Measurements from ENCODE around the gene TCF4.

The TCF4 gene

GRCh38 chr18:55466789-55467188 lies 121.2 kb downstream of the TCF4 start:
- no peaks in the 10 kb centered on the region for H3K36me3 Mint-ChIP-seq
- H3K4me3 Mint-ChIP-seq = no peak overlapping the region
- H3K4me1 Mint-ChIP-seq (ENCODE audit: low read depth) = no peaks in the 10 kb centered on the region
- no peaks in the 10 kb centered on the region for H3K9me3 Mint-ChIP-seq (ENCODE audit: low read depth)
- H3K27ac Mint-ChIP-seq = no peak overlapping the region
- H3K27me3 Mint-ChIP-seq = peaks cover 3% of the 10 kb centered on the region

GRCh38 chr18:55465313-55465712 lies 122.7 kb downstream of the TCF4 start:
- peaks cover 3% of the 10 kb centered on the region for H3K27me3 Mint-ChIP-seq
- H3K9me3 Mint-ChIP-seq (ENCODE audit: low read depth) = no peaks in the 10 kb centered on the region
- H3K4me3 Mint-ChIP-seq = no peak overlapping the region
- no peaks in the 10 kb centered on the region for H3K4me1 Mint-ChIP-seq (ENCODE audit: low read depth)
- H3K27ac Mint-ChIP-seq = no peak overlapping the region
- no peaks in the 10 kb centered on the region for H3K36me3 Mint-ChIP-seq

GRCh38 chr18:55464581-55464980 lies 123.4 kb downstream of the TCF4 start:
- H3K4me3 Mint-ChIP-seq = no peak overlapping the region
- no peaks in the 10 kb centered on the region for H3K9me3 Mint-ChIP-seq (ENCODE audit: low read depth)
- no peak overlapping the region for H3K27ac Mint-ChIP-seq
- H3K36me3 Mint-ChIP-seq = no peaks in the 10 kb centered on the region
- no peaks in the 10 kb centered on the region for H3K4me1 Mint-ChIP-seq (ENCODE audit: low read depth)
- H3K27me3 Mint-ChIP-seq = peaks cover 3% of the 10 kb centered on the region

GRCh38 chr18:55462652-55463051 lies 125.3 kb downstream of the TCF4 start:
- Mint-ChIP-seq H3K4me1 (ENCODE audit: low read depth) (no peaks in the 10 kb centered on the region), H3K9me3 (ENCODE audit: low read depth) (no peaks in the 10 kb centered on the region), H3K27ac (no peak overlapping the region), H3K27me3 (peaks cover 5% of the 10 kb centered on the region), H3K4me3 (no peak overlapping the region), H3K36me3 (no peaks in the 10 kb centered on the region)

GRCh38 chr18:55461848-55462247 lies 126.1 kb downstream of the TCF4 start:
- H3K27ac Mint-ChIP-seq = no peak overlapping the region
- no peaks in the 10 kb centered on the region for H3K9me3 Mint-ChIP-seq (ENCODE audit: low read depth)
- H3K27me3 Mint-ChIP-seq = peaks cover 3% of the 10 kb centered on the region
- no peaks in the 10 kb centered on the region for H3K4me1 Mint-ChIP-seq (ENCODE audit: low read depth)
- H3K4me3 Mint-ChIP-seq = no peak overlapping the region
- H3K36me3 Mint-ChIP-seq = no peaks in the 10 kb centered on the region

GRCh38 chr18:55458456-55459203 lies 129.4 kb downstream of the TCF4 start:
- no peak overlapping the region for H3K27ac Mint-ChIP-seq
- H3K4me1 Mint-ChIP-seq (ENCODE audit: low read depth) = no peaks in the 10 kb centered on the region
- H3K27me3 Mint-ChIP-seq = peaks cover 3% of the 10 kb centered on the region
- no peaks in the 10 kb centered on the region for H3K36me3 Mint-ChIP-seq
- no peak overlapping the region for H3K4me3 Mint-ChIP-seq
- no peaks in the 10 kb centered on the region for H3K9me3 Mint-ChIP-seq (ENCODE audit: low read depth)

GRCh38 chr18:55457028-55457427 lies 131.0 kb downstream of the TCF4 start:
- H3K4me3 Mint-ChIP-seq = no peak overlapping the region
- peaks cover 2% of the 10 kb centered on the region for H3K27me3 Mint-ChIP-seq
- no peak overlapping the region for H3K27ac Mint-ChIP-seq
- no peaks in the 10 kb centered on the region for H3K9me3 Mint-ChIP-seq (ENCODE audit: low read depth)
- H3K36me3 Mint-ChIP-seq = no peaks in the 10 kb centered on the region
- H3K4me1 Mint-ChIP-seq (ENCODE audit: low read depth) = no peaks in the 10 kb centered on the region

- Mint-ChIP-seq H3K9me3 (ENCODE audit: low read depth) (no peaks in the 10 kb centered on the region), H3K27ac (no peak overlapping the region), H3K27me3 (peaks cover 2% of the 10 kb centered on the region), H3K36me3 (no peaks in the 10 kb centered on the region), H3K4me1 (ENCODE audit: low read depth) (no peaks in the 10 kb centered on the region), H3K4me3 (no peak overlapping the region)
Observed at GRCh38 chr18:55455938-55456337, 132.1 kb downstream of the TCF4 start.

- no peak overlapping the region for H3K4me3 Mint-ChIP-seq
- no peaks in the 10 kb centered on the region for H3K36me3 Mint-ChIP-seq
- peaks cover 2% of the 10 kb centered on the region for H3K27me3 Mint-ChIP-seq
- H3K9me3 Mint-ChIP-seq (ENCODE audit: low read depth) = no peaks in the 10 kb centered on the region
- H3K27ac Mint-ChIP-seq = no peak overlapping the region
- no peaks in the 10 kb centered on the region for H3K4me1 Mint-ChIP-seq (ENCODE audit: low read depth)
Observed at GRCh38 chr18:55453186-55453585, 134.8 kb downstream of the TCF4 start.

GRCh38 chr18:55452123-55452611 lies 135.8 kb downstream of the TCF4 start:
- Mint-ChIP-seq H3K4me1 (ENCODE audit: low read depth) (no peaks in the 10 kb centered on the region), H3K27me3 (peaks cover 2% of the 10 kb centered on the region), H3K9me3 (ENCODE audit: low read depth) (no peaks in the 10 kb centered on the region), H3K36me3 (no peaks in the 10 kb centered on the region), H3K27ac (no peak overlapping the region), H3K4me3 (no peak overlapping the region)

- H3K36me3 Mint-ChIP-seq = no peaks in the 10 kb centered on the region
- H3K27me3 Mint-ChIP-seq = peaks cover 10% of the 10 kb centered on the region
- no peaks in the 10 kb centered on the region for H3K4me1 Mint-ChIP-seq (ENCODE audit: low read depth)
- H3K4me3 Mint-ChIP-seq = no peak overlapping the region
- H3K27ac Mint-ChIP-seq = no peak overlapping the region
- no peaks in the 10 kb centered on the region for H3K9me3 Mint-ChIP-seq (ENCODE audit: low read depth)
Observed at GRCh38 chr18:55449412-55450140, 138.4 kb downstream of the TCF4 start.

GRCh38 chr18:55448420-55448819 lies 139.6 kb downstream of the TCF4 start:
- Mint-ChIP-seq H3K27me3 (peaks cover 10% of the 10 kb centered on the region), H3K36me3 (no peaks in the 10 kb centered on the region), H3K4me3 (no peak overlapping the region), H3K9me3 (ENCODE audit: low read depth) (no peaks in the 10 kb centered on the region), H3K4me1 (ENCODE audit: low read depth) (no peaks in the 10 kb centered on the region), H3K27ac (no peak overlapping the region)

- Mint-ChIP-seq H3K9me3 (ENCODE audit: low read depth) (no peaks in the 10 kb centered on the region), H3K27ac (no peak overlapping the region), H3K27me3 (peaks cover 10% of the 10 kb centered on the region), H3K4me1 (ENCODE audit: low read depth) (no peaks in the 10 kb centered on the region), H3K36me3 (no peaks in the 10 kb centered on the region), H3K4me3 (no peak overlapping the region)
Observed at GRCh38 chr18:55447672-55448018, 140.3 kb downstream of the TCF4 start.

GRCh38 chr18:55446996-55447671 lies 140.9 kb downstream of the TCF4 start:
- Mint-ChIP-seq H3K36me3 (no peaks in the 10 kb centered on the region), H3K27ac (no peak overlapping the region), H3K4me1 (ENCODE audit: low read depth) (no peaks in the 10 kb centered on the region), H3K9me3 (ENCODE audit: low read depth) (no peaks in the 10 kb centered on the region), H3K27me3 (peaks cover 10% of the 10 kb centered on the region), H3K4me3 (no peak overlapping the region)

- H3K36me3 Mint-ChIP-seq = no peaks in the 10 kb centered on the region
- no peaks in the 10 kb centered on the region for H3K9me3 Mint-ChIP-seq (ENCODE audit: low read depth)
- no peak overlapping the region for H3K4me3 Mint-ChIP-seq
- H3K4me1 Mint-ChIP-seq (ENCODE audit: low read depth) = no peaks in the 10 kb centered on the region
- no peak overlapping the region for H3K27ac Mint-ChIP-seq
- peaks cover 10% of the 10 kb centered on the region for H3K27me3 Mint-ChIP-seq
Observed at GRCh38 chr18:55444536-55444935, 143.5 kb downstream of the TCF4 start.
